GM21360 (cell line): Measurements from ENCODE around the gene AMOTL1.
"Not testable (repeated sequence)": the region's sequence is repeated elsewhere in the genome, so short reads cannot be mapped to it uniquely, and the experiment has no call there.

Experiments used
- ATAC-seq: cut with Tn5 transposase; IDR thresholded peaks from one replicate; pipeline ENCODE4 v1.9.1; 2021; ENCODE audit warnings: mild to moderate bottlenecking, moderate library complexity; ENCODE audit not compliant: unreplicated experiment

AMOTL1 gene

GRCh38 chr11:94792451-94792850 is 24.3 kb downstream of the AMOTL1 start:
- ATAC-seq, result no peak

DNA sequence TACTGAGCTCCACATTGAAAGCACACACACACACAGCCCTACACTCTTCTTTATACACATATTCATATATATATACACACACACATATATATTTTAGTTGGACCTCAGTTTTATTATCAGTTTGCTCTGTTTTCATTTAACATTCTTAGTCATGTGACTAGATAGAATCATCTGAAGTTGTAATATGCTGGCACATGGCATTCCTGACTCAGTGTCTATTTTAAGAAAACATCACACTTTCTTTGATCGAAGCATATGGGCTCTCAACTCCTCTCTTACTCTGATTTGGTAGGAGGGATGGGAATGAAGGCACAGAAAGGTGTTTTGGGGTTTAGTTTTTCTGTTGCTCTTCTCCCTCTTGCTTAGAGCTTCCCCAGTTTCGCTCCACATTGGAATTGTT is 24.8 kb downstream of the AMOTL1 start:
- ATAC-seq, result no peak

DNA sequence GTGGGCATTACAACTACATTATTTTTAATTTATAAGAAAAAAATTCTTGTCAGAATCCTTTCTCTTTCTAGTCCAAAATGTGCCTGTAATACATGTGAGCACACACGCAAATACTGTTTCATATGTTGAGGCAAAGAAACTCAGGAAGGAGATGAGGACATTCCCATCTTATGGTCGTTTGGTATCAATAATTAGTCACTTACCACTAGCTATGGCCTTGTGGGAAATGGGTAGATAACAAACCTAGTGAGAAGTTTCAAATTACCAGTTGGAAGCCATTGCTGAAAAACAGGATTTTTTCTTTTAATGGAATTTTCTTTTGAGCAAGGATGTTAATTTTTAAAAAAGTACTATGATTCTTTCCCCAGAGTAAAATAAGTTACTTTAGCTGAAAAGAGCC is 25.7 kb downstream of the AMOTL1 start:
- ATAC-seq, result no peak

DNA sequence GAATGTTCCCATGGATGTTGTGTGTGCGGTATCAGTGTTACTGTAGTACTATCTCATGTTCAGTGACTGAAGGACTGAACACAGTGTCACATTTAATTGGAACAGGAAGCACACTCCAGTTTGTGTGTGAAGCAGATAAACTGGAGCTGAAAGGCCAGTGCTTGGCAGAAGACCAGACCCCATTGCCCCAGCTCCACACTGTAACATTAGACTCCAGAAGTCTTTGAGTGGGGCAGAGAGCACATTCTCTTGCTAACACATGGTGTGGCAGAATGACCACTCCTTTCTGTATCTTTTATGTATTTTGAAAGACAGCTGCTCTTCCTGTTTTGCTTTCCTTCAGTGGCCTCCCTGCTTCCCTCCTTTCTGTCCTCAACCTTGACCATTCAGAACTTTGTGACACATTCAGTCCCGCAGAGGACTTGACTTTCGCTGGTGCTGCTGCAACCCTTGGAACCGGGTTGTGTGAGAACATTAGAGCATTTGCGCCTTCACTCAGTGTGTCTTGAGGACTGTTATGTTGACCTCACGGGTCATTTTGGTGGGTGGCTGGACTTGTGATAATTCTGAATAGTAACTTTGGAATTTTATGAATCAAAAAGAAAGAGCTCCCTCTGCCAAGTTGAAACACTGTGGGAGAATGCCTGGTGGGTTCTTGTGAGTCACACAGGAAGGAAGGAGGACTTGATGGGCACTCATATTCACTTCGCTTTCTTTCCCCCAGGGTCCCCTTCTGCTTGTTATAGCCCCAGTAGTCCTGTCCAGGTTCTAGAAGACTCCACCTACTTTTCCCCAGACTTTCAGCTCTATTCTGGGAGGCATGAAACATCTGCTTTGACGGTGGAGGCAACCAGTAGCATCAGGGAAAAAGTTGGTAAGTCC is 26.4 kb downstream of the AMOTL1 start:
- ATAC-seq, result no peak

- no peak for ATAC-seq
Measured at GRCh38 chr11:94795476-94796189, 27.5 kb downstream of the AMOTL1 start.

- ATAC-seq, result no peak
Measured at GRCh38 chr11:94796190-94796580, 28.0 kb downstream of the AMOTL1 start.

GRCh38 chr11:94796863-94797262 is 28.7 kb downstream of the AMOTL1 start:
- no peak for ATAC-seq

GRCh38 chr11:94799726-94800125 is 31.6 kb downstream of the AMOTL1 start:
- no peak for ATAC-seq

DNA sequence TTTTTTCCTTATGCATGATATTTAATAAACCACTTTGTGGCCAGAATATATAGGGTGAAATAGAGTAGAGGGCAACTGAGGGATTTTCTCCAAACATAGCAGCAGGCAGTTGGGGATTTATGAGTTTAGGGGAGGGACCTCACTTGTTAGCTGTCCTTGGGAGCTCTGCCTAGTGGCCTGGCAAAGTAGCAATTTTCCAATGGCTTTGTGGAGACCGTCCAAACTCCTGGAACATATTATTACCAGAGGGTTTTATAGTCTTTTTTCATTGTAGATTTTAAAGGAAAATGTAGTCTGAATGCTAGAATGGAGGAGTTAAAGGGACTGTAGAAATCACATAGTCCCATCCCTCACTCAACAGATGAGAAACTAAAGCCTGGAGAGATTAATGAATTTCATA is 32.3 kb downstream of the AMOTL1 start:
- no peak for ATAC-seq

DNA sequence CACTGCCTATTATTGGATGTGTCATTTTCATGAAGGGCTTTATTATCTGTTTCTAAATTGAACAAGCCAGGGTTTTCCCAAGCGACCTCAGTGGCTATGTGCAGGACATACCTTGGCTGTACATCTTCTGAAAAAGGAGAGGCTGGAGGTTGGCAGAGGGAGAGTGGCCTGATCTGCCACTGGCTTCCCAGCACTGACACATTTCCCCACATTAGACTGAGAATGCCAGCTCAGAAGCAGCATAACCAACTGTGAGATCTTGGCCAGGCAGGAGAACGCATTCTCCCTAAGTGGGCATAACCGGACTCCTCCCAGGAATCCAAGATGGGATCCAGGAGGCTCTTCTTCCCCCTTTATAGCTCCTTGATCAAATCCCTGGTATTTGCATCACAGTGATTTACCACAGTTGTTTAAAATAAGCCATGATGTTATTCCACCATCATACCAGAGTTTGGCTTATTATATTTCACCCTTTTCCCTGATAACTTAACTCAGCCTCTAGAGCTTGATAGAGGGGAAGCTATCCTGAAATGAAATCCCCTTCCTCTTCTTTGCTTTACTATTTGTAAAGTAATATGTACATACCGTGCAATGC is 33.8 kb downstream of the AMOTL1 start:
- ATAC-seq, result no peak

GRCh38 chr11:94802501-94802900 is 34.3 kb downstream of the AMOTL1 start:
- no peak for ATAC-seq

- no peak for ATAC-seq
Measured at GRCh38 chr11:94803491-94803890, 35.3 kb downstream of the AMOTL1 start.

GRCh38 chr11:94804874-94805273 is 36.7 kb downstream of the AMOTL1 start:
- ATAC-seq, result no peak

DNA sequence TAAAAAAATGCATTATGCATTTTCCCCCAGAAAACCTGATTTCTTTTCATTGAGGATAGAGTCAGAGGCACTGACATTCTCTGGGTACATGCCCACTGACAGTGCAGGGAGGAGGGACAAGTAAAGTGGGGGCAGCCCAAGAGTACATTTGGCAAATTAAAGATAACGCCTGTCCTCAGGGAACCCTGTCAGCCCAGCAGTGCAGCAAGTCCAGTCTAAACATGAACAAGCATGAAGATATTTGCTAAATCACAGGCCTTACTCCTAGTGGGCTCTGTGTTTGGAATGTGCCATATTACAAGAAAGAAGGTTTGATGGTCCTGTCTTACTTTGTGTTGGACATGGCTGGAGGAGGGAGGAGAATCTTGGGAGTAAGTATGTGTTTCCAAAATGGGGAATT is 37.9 kb downstream of the AMOTL1 start:
- no peak for ATAC-seq

DNA sequence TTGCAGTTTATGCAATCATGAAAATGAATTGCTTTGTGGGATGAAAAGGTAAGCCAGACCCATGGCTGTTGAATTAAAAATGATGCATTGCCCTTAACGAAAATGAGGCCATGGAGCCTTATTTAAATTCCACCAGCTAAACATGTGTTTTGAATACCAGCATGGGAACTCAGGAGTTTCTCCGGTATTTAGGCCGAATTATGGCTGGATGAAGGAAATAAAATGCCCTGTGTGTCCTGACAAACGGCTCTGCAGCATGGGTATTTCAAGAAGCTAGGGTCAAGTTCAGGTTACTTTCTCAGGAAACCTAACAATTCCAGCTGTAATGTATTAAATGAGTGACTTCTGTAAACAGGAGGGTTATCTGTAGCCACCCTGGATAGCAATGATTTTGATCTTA is 38.3 kb downstream of the AMOTL1 start:
- ATAC-seq, result no peak

GRCh38 chr11:94809251-94809650 is 41.1 kb downstream of the AMOTL1 start:
- no peak for ATAC-seq

DNA sequence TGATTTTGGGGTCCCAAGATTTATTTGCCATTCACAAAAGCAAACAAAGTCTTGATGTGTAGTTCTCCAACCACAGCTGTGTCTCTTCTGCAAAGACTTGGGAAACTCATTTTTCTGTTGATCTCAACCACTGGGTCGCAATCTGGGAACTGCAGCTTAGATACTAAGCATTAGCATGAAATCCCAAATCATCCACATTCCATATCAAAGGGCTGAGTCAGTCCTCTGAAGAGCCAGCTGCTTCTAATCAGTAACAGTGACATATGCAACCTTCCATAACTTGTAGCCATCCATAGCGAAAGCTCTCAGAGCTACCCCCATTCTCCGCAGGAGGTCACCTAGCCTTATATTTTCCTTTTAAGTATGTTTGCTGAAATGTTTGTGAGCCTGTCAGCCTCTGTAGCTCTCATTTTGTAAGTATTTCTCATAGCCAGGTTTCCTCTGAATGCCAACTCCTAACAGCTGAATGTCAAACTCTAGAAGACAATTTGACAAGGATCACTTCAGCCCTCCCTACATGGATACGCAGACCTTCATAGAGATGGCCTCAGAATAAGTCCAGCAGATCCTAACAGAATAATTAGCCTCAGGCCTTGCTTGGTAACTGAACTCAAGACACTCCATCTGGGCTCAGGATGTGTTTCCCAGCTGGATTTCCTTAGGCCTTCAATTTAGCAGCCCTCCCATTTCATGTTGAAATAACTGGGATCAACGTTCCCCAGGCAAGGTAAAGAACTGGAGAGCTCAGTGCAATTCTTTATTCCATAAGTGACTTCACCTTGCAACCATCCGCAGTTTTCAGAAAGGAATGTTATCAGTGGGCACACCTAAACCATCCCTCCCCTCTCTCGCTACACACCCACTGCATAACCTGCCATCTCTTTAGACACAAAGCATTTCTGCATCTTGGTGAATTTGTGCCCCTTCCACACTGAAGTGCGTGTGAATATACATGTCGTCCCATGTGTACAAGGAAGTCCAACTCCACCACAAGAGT is 44.9 kb downstream of the AMOTL1 start:
- not testable (repeated sequence) for ATAC-seq

- no peak for ATAC-seq
Measured at GRCh38 chr11:94814272-94814976, 46.3 kb downstream of the AMOTL1 start.

DNA sequence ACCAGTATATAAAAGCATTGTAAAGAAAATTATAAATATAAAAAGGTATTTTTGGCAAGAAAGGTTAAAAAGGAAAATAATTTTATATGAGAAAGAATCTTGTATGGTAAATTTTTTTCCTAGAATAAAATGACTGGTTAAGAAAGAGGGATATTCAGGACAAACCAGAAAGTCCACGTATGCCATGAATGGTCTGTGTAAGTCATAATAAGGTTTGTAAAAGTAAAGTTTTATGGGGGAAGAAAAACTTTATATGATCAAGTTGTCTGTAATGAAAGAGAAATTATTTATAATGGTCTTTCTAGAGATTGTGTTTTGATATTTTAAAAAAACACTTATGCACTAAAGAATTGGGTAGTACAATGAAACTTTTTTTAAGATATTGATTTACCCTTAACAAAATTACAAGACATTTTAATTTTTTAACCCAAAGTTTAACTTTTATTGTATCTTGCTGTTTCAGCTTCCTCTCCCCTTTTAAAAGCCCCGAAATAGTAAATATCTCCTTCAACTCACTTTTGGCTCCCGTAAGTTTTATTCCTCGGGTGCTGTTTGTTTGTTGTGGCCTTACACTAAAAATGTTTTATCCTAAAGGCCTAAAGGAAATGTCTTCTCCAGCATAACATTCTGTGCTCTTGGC is 47.7 kb downstream of the AMOTL1 start:
- no peak for ATAC-seq

- ATAC-seq, result no peak
Measured at GRCh38 chr11:94820480-94820879, 52.3 kb downstream of the AMOTL1 start.
